ENCODE data around the gene IRF9.

The IRF9 gene

DNA sequence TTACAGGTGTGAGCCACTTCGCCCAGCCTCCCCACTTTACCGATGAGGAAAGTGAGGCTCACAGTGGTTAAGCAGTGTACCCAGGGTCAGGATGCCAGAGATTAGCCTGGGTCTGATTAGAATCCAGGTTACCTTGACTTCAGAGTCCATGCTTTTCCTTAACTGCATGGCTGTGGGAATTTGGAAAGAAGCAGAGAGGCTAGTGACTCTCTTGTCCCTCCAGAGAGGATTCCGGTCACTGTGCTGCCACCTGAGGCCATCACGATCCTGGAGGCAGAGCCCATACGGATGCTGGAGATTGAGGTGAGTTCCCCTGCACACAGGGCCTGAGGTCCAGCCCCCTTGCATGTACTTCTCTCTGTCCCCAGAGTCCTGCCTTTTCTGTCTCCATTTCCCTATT, 15.5 kb downstream of the IRF9 start (continued):
- no peak for TF ChIP-seq ZNF2 (tag by site-specific recombination; IDR thresholded peaks at IDR 0.05)
- TF ChIP-seq ZNF146 (tag by site-specific recombination; IDR thresholded peaks at IDR 0.05), result no peak
- TF ChIP-seq ZSCAN5A (tag by site-specific recombination; IDR thresholded peaks at IDR 0.05), result no peak
- TF ChIP-seq ZNF658 (tag by site-specific recombination; IDR thresholded peaks at IDR 0.05), result no peak

GRCh38 chr14:24177041-24177825, 16.2 kb downstream of the IRF9 start:
- POLR2A ChIA-PET, result interaction anchor here (0.9 to 1.3 kb wide), 3 partner anchors 16 to 62 kb away, joined by 3 to 4 read pairs (median 4); partner anchors contain the start of genes DCAF11, IRF9, NRL and RNF31
- H3K27ac ChIP-seq (ENCODE audit: extremely low read depth, low read depth, low read length), result 0 out of 2 replicates have a peak overlapping the region, but pooled peaks have one; percentile 9
- H3K4me3 ChIP-seq (ENCODE audit: low read depth, low read length), result no peak overlapping the region

GRCh38 chr14:24177891-24178290, 16.8 kb downstream of the IRF9 start:
- H3K36me3 ChIP-seq (ENCODE audit: control insufficient read depth in 2 of 2, insufficient read depth in 1 of 2, low read length in 2 of 2), result peaks cover 0 to 67% of the 10 kb centered on the region in 2 experiments; a peak in 2 of 3 replicates
- TF ChIP-seq HOXA7 (CRISPR knock-in tag; IDR thresholded peaks at IDR 0.05; ENCODE audit: borderline replicate concordance) (no peak), REST (tag by site-specific recombination; IDR thresholded peaks at IDR 0.05) (no peak), ZBTB48 (tag by site-specific recombination; IDR thresholded peaks at IDR 0.05) (no peak), ZSCAN4 (tag by site-specific recombination; IDR thresholded peaks at IDR 0.05) (no peak), ZNF707 (tag by site-specific recombination; IDR thresholded peaks at IDR 0.05) (no peak), ZNF843 (tag by site-specific recombination; IDR thresholded peaks at IDR 0.05) (no peak), ZBTB10 (tag by site-specific recombination; IDR thresholded peaks at IDR 0.05) (no peak)

More at GRCh38 chr14:24177041-24177825, 16.2 kb downstream of the IRF9 start:
- Histone ChIP-seq H3K36me3 (ENCODE audit: control insufficient read depth in 2 of 2, insufficient read depth in 1 of 2, low read length in 2 of 2) (peaks cover 0 to 61% of the 10 kb centered on the region in 2 experiments; a peak in 2 of 3 replicates), H3K4me1 (ENCODE audit: control insufficient read depth, insufficient read depth, low read length) (no peaks in the 10 kb centered on the region), H3K9me3 (ENCODE audit: control insufficient read depth, insufficient read depth, low read depth, low read length) (no peaks in the 10 kb centered on the region)
- TF ChIP-seq HOXC10 (CRISPR knock-in tag; IDR thresholded peaks at IDR 0.05), result no peak
- no peak for TF ChIP-seq ZNF549 (tag by site-specific recombination; IDR thresholded peaks at IDR 0.05)
- no peak for TF ChIP-seq ZNF677 (tag by site-specific recombination; IDR thresholded peaks at IDR 0.05)
- no peak for TF ChIP-seq KLF8 (tag by site-specific recombination; IDR thresholded peaks at IDR 0.05)
- TF ChIP-seq ZNF747 (tag by site-specific recombination; IDR thresholded peaks at IDR 0.05), result no peak
- TF ChIP-seq CTCF (tag by site-specific recombination; IDR thresholded peaks at IDR 0.05), result no peak
- TF ChIP-seq, protein P1, sequence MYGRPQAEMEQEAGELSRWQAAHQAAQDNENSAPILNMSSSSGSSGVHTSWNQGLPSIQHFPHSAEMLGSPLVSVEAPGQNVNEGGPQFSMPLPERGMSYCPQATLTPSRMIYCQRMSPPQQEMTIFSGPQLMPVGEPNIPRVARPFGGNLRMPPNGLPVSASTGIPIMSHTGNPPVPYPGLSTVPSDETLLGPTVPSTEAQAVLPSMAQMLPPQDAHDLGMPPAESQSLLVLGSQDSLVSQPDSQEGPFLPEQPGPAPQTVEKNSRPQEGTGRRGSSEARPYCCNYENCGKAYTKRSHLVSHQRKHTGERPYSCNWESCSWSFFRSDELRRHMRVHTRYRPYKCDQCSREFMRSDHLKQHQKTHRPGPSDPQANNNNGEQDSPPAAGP (tag by site-specific recombination; IDR thresholded peaks at IDR 0.05), result no peak
- TF ChIP-seq ZNF580 (tag by site-specific recombination; IDR thresholded peaks at IDR 0.05), result no peak
- no peak for TF ChIP-seq IKZF3 (tag by site-specific recombination; IDR thresholded peaks at IDR 0.05)
- TF ChIP-seq SETDB1 (IDR thresholded peaks at IDR 0.05; ENCODE audit: insufficient read length, low read length), result no peak
- CTCF ChIA-PET, result no interaction called here

More at GRCh38 chr14:24177891-24178290, 16.8 kb downstream of the IRF9 start:
- H3K9me3 ChIP-seq (ENCODE audit: control insufficient read depth, insufficient read depth, low read depth, low read length), result no peaks in the 10 kb centered on the region
- ChIA-PET CTCF (no interaction called here), POLR2A (interaction anchor here (0.9 to 1.3 kb wide), 3 partner anchors 17 to 63 kb away, joined by 3 to 4 read pairs (median 4); partner anchors contain the start of genes DCAF11, IRF9, NRL and RNF31)
- H3K4me3 ChIP-seq (ENCODE audit: low read depth, low read length), result no peak overlapping the region
- no peak overlapping the region for H3K27ac ChIP-seq (ENCODE audit: extremely low read depth, low read depth, low read length)
- H3K4me1 ChIP-seq (ENCODE audit: control insufficient read depth, insufficient read depth, low read length), result no peaks in the 10 kb centered on the region
